Right lobe of liver (tissue), 4 donors: ENCODE results near the gene SLC35F4.

Experiments used
- CTCF ChIP-seq, 4 donors: fragments of 200-600 bp in 3 of 4; fragments of 450-650 bp in 1 of 4; IDR thresholded peaks; one replicate each; pipeline versions ENCODE4 v1.5.1 to v1.8.0; 2016 to 2022; ENCODE audit warnings: antibody characterized with exemption in 4 of 4, mild to moderate bottlenecking in 2 of 4
- POLR2A ChIP-seq: fragments of 450-650 bp; IDR thresholded peaks from one replicate; pipeline ENCODE4 v1.6.1; 2017; ENCODE audit warnings: antibody characterized with exemption, mild to moderate bottlenecking
- donor health status: DM: no; HTN: no; CAD: no.
- donor health status: DM: no; HTN: no; CAD: no.
- donor health status: DM: no; HTN: yes; CAD: no.

- TF ChIP-seq POLR2A = no peak
- TF ChIP-seq CTCF (IDR thresholded peaks at IDR 0.05) = no peak
These were observed 1.2 kb downstream of the SLC35F4 start for GRCh38 chr14:57864659-57865058.
